ENCODE data around the gene SOX5. TPM values are rescaled to one million over a fixed set of nuclear protein-coding genes. Genes with fewer than 3 reads are reported as not detected.

SOX5 gene
- total and polyA plus RNA-seq, 2 of the 8 experiments (the other 6 are each of a cell fraction or from before 2014, with no cell fraction given) = 2.2 to 2.6 TPM

- Histone ChIP-seq H3K9me3 (ENCODE audit: insufficient read depth in 2 of 2, low read depth in 1 of 2, low read length in 1 of 2) (no peaks in the 10 kb centered on the region), H3K79me2 (ENCODE audit: control insufficient read depth in 1 of 2, insufficient read depth in 2 of 2, low read length in 2 of 2) (no peaks in the 10 kb centered on the region), H3K79me1 (ENCODE audit: low read depth, low read length) (no peaks in the 10 kb centered on the region), H3K4me2 (ENCODE audit: insufficient read depth in 1 of 2, low read depth in 2 of 2, low read length in 2 of 2) (no peak overlapping the region), H3K14ac (ENCODE audit: insufficient read length) (no peak overlapping the region), H3K18ac (ENCODE audit: extremely low read depth, low read length) (no peak overlapping the region), H3K4me1 (replicated peaks in 1 of 4; ENCODE audit: control insufficient read depth in 3 of 4, insufficient read depth in 4 of 4, low read length in 3 of 4) (peaks cover 0 to 13% (median 0%) of the 10 kb centered on the region in 4 experiments; a peak in 2 of 7 replicates), H2AFZ (ENCODE audit: low read length) (no peak overlapping the region), H3K27ac (ENCODE audit: low read depth, low read length) (no peak overlapping the region), H4K5ac (ENCODE audit: insufficient read length, low read depth, low read length) (no peak overlapping the region), H3K4me3 (ENCODE audit: extremely low read depth in 1 of 4, insufficient read depth in 2 of 4, low read depth in 3 of 4, low read length in 4 of 4) (no peak overlapping the region), H3K56ac (replicated peaks; ENCODE audit: insufficient read length, low read depth, low read length) (no peak overlapping the region), H4K8ac (ENCODE audit: extremely low read depth, insufficient read depth, low read length) (no peak overlapping the region), H2BK12ac (ENCODE audit: low read depth, low read length) (no peak overlapping the region), H2BK5ac (ENCODE audit: low read depth, low read length) (no peak overlapping the region), H3K36me3 (ENCODE audit: control insufficient read depth in 2 of 4, insufficient read depth in 4 of 4, low read length in 3 of 4) (no peaks in the 10 kb centered on the region), H3K23me2 (ENCODE audit: low read depth, low read length) (no peaks in the 10 kb centered on the region), H3K4ac (replicated peaks; ENCODE audit: insufficient read length, low read depth, low read length) (no peak overlapping the region), H3K9ac (replicated peaks in 1 of 4; ENCODE audit: extremely low read depth in 1 of 4, low read depth in 3 of 4, low read length in 3 of 4) (no peak overlapping the region; a peak in 1 of 7 replicates), H2BK120ac (replicated peaks; ENCODE audit: low read depth, low read length) (no peak overlapping the region), H2BK20ac (ENCODE audit: low read length) (no peak overlapping the region), H4K20me1 (replicated peaks in 1 of 2; ENCODE audit: control insufficient read depth in 1 of 2, insufficient read depth in 2 of 2, low read length in 2 of 2) (no peaks in the 10 kb centered on the region), H2AK5ac (ENCODE audit: low read depth, low read length) (no peak overlapping the region), H4K91ac (replicated peaks; ENCODE audit: insufficient read length, low read length) (no peak overlapping the region), H3K23ac (ENCODE audit: insufficient read length) (no peak overlapping the region), H3K27me3 (replicated peaks in 1 of 4; ENCODE audit: control insufficient read depth in 3 of 4, extremely low read depth in 1 of 4, insufficient read depth in 3 of 4, low read length in 3 of 4) (no peaks in the 10 kb centered on the region), H2BK15ac (ENCODE audit: low read length) (no peak overlapping the region)
- FAIRE-seq = no peak
- ChIA-PET CTCF (ENCODE audit: partially characterized antibody) (interaction anchor here (0.6 kb wide), 1 partner anchor 712 kb away, joined by 3 read pairs; no protein-coding TSS in a partner anchor), POLR2A (ENCODE audit: partially characterized antibody) (no interaction called here)
- TF ChIP-seq CTBP2 (IDR thresholded peaks at IDR 0.05; ENCODE audit: borderline replicate concordance, insufficient read depth, insufficient read length, low read length) = no peak
- TF ChIP-seq YY1 (IDR thresholded peaks at IDR 0.05; ENCODE audit: low read depth, low read length) = no peak
- TF ChIP-seq CBX5 (IDR thresholded peaks at IDR 0.05; ENCODE audit: low read depth, low read length) = no peak
- no peak for TF ChIP-seq CEBPB (IDR thresholded peaks at IDR 0.05; ENCODE audit: low read depth, low read length)
- no peak for TF ChIP-seq HDAC6 (IDR thresholded peaks at IDR 0.05; ENCODE audit: low read depth, low read length)
- TF ChIP-seq CBX8 (IDR thresholded peaks at IDR 0.05; ENCODE audit: borderline replicate concordance, low read depth, low read length) = no peak
- TF ChIP-seq CHD1 (IDR thresholded peaks at IDR 0.05; ENCODE audit: low read depth, low read length) = no peak
- WGBS, 2 experiments (ENCODE audit: extremely low coverage in 1 of 2, insufficient coverage in 1 of 2, insufficient read length in 1 of 2, insufficient replicate concordance in 2 of 2, low coverage in 1 of 2, low lambda C conversion rate in 2 of 2, missing lambda C conversion rate in 1 of 2) = 92% methylated on average over 3 of the region's 3 CpGs; no CpG with 5 or more reads in 1 of the 2 experiments
- DNase-seq (ENCODE audit: low read depth in 1 of 2, low spot score in 2 of 2) = no peak
Observed at GRCh38 chr12:23750923-23751322, 198.5 kb downstream of the SOX5 start.
